ENCODE results near the gene SNX8.

SNX8 gene

GRCh38 chr7:2223321-2223720 lies 90.9 kb downstream of the SNX8 start:
- no peak for DNase-seq (ENCODE audit: low read depth in 2 of 2)

- no peak for DNase-seq (ENCODE audit: low read depth in 2 of 2)
Observed at GRCh38 chr7:2222516-2222915, 91.7 kb downstream of the SNX8 start.

GRCh38 chr7:2220954-2221353 lies 93.3 kb downstream of the SNX8 start:
- no peak for DNase-seq (ENCODE audit: low read depth in 2 of 2)

GRCh38 chr7:2220506-2220905 lies 93.7 kb downstream of the SNX8 start:
- no peak for DNase-seq (ENCODE audit: low read depth in 2 of 2)

GRCh38 chr7:2220030-2220429 lies 94.2 kb downstream of the SNX8 start:
- no peak for DNase-seq (ENCODE audit: low read depth in 2 of 2)

GRCh38 chr7:2219606-2220005 lies 94.6 kb downstream of the SNX8 start:
- no peak for DNase-seq (ENCODE audit: low read depth in 2 of 2)

GRCh38 chr7:2219136-2219535 lies 95.1 kb downstream of the SNX8 start:
- DNase-seq (ENCODE audit: low read depth in 2 of 2), result no peak

- no peak for DNase-seq (ENCODE audit: low read depth in 2 of 2)
Observed at GRCh38 chr7:2218444-2218785, 95.8 kb downstream of the SNX8 start.

- no peak for DNase-seq (ENCODE audit: low read depth in 2 of 2)
Observed at GRCh38 chr7:2217716-2218443, 96.4 kb downstream of the SNX8 start.

GRCh38 chr7:2217206-2217605 lies 97.0 kb downstream of the SNX8 start:
- no peak for DNase-seq (ENCODE audit: low read depth in 2 of 2)

GRCh38 chr7:2215851-2216250 lies 98.4 kb downstream of the SNX8 start:
- DNase-seq (ENCODE audit: low read depth in 2 of 2), result no peak

GRCh38 chr7:2214636-2215035 lies 99.6 kb downstream of the SNX8 start:
- DNase-seq (ENCODE audit: low read depth in 2 of 2), result no peak

GRCh38 chr7:2213551-2214215 lies 100.6 kb downstream of the SNX8 start:
- DNase-seq (ENCODE audit: low read depth in 2 of 2), result no peak

- no peak for DNase-seq (ENCODE audit: low read depth in 2 of 2)
Observed at GRCh38 chr7:2212906-2213305, 101.3 kb downstream of the SNX8 start.

- DNase-seq (ENCODE audit: low read depth in 2 of 2), result no peak
Observed at GRCh38 chr7:2211926-2212325, 102.3 kb downstream of the SNX8 start.

- DNase-seq (ENCODE audit: low read depth in 2 of 2), result no peak
Observed at GRCh38 chr7:2211259-2211880, 102.9 kb downstream of the SNX8 start.

GRCh38 chr7:2210551-2211258 lies 103.5 kb downstream of the SNX8 start:
- DNase-seq (ENCODE audit: low read depth in 2 of 2), result no peak

- no peak for DNase-seq (ENCODE audit: low read depth in 2 of 2)
Observed at GRCh38 chr7:2209961-2210323, 104.3 kb downstream of the SNX8 start.

- DNase-seq (ENCODE audit: low read depth in 2 of 2), result peak in 1 of 2 donors; percentile 13
Observed at GRCh38 chr7:2209146-2209960, 104.9 kb downstream of the SNX8 start.

GRCh38 chr7:2208712-2209111 lies 105.5 kb downstream of the SNX8 start:
- no peak for DNase-seq (ENCODE audit: low read depth in 2 of 2)

GRCh38 chr7:2205036-2205780 lies 109.0 kb downstream of the SNX8 start:
- DNase-seq (ENCODE audit: low read depth in 2 of 2), result no peak

All from stimulated activated CD8-positive, alpha-beta memory T cell treated with anti-CD3 and anti-CD28 coated beads, Interleukin-2, amount 100 ng/mL, for 1 hour (primary cell).